Ascending aorta (tissue), 2 donors: Measurements from ENCODE around the gene NLGN1. TPM values are rescaled to one million over a fixed set of nuclear protein-coding genes. Genes with fewer than 3 reads are reported as not detected.

ENCODE experiments used
- DNase-seq, 2 donors: peaks; one replicate each; pipeline ENCODE4 v3.0.0-alpha.2; 2019; ENCODE audit warnings: low spot score in 2 of 2
- H3K27ac ChIP-seq, 2 donors: fragments of 200-600 bp; sonication (generic); one replicate each; pipeline ENCODE4 v1.5.1; 2016 to 2017; ENCODE audit warnings: mild to moderate bottlenecking in 1 of 2
- H3K27me3 ChIP-seq: fragments of 200-600 bp; sonication (generic); one replicate; pipeline ENCODE4 v1.5.1; 2017
- H3K36me3 ChIP-seq, 2 donors: fragments of 200-600 bp; sonication (generic); one replicate each; pipeline ENCODE4 v1.5.1; 2016
- H3K4me1 ChIP-seq, 2 donors: fragments of 200-600 bp; sonication (generic); one replicate each; pipeline ENCODE4 v1.5.1; 2016 to 2017; ENCODE audit warnings: mild to moderate bottlenecking in 1 of 2
- H3K4me3 ChIP-seq, 2 donors: fragments of 200-600 bp; sonication (generic); one replicate each; pipeline ENCODE4 v1.5.1; 2016 to 2017; ENCODE audit warnings: mild to moderate bottlenecking in 1 of 2
- H3K9me3 ChIP-seq, 2 donors: fragments of 200-600 bp; sonication (generic); one replicate each; pipeline ENCODE4 v1.5.1; 2016
- intact Hi-C: fragments of 100-400 bp; cut with DNase I; formaldehyde crosslinking; loops from one replicate; pipeline ENCODE4 v1.15.1; 2023
- total RNA-seq: library from RNA; depleted of rRNA; stranded (reverse); fragments of >200 nt; gene quantifications from one replicate; pipeline ENCODE4 v1.1.0, GENCODE V29; 2016
- TF ChIP-seq, protein P1 (sequence below), 3 experiments: fragments of 200-600 bp in 2 of 3; fragments of 450-650 bp in 1 of 3; sonication (generic) in 2 of 3; IDR thresholded peaks; one replicate each; pipeline ENCODE4 v1.5.1; 2016 to 2019; ENCODE audit warnings: antibody characterized with exemption in 3 of 3, mild to moderate bottlenecking in 1 of 3, moderate library complexity in 1 of 3

NLGN1 gene
- total RNA-seq, 1 donor from 2014 or later = 5.2 TPM

DNA sequence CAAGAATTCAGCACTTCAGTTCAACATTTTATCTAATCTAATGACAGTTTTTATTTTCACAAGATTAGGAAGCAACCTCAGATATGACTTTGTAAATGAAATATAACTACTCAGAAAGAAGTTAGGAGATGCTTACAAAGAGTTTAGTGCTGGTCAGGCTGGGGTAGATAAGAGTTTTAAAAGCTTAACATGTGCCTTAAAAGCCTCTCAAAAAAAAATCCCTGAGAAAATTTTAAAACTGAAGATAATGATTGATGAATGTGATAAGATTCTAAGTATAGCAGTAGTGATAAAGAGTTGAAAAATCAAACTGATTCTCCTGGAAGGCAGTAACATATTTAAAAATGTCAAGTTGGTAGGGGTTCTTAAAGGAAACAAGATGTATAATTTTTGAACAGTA, 478.2 kb downstream of the NLGN1 start:
- no peaks in the 10 kb centered on the region for H3K27me3 ChIP-seq
- peaks cover 0 to 10% of the 10 kb centered on the region in 2 donors for H3K9me3 ChIP-seq
- H3K36me3 ChIP-seq = no peaks in the 10 kb centered on the region
- no peak overlapping the region for H3K27ac ChIP-seq
- no peak for DNase-seq
- no peaks in the 10 kb centered on the region for H3K4me1 ChIP-seq
- no peak overlapping the region for H3K4me3 ChIP-seq
- intact Hi-C loops = no loop called here
- TF ChIP-seq, protein P1, sequence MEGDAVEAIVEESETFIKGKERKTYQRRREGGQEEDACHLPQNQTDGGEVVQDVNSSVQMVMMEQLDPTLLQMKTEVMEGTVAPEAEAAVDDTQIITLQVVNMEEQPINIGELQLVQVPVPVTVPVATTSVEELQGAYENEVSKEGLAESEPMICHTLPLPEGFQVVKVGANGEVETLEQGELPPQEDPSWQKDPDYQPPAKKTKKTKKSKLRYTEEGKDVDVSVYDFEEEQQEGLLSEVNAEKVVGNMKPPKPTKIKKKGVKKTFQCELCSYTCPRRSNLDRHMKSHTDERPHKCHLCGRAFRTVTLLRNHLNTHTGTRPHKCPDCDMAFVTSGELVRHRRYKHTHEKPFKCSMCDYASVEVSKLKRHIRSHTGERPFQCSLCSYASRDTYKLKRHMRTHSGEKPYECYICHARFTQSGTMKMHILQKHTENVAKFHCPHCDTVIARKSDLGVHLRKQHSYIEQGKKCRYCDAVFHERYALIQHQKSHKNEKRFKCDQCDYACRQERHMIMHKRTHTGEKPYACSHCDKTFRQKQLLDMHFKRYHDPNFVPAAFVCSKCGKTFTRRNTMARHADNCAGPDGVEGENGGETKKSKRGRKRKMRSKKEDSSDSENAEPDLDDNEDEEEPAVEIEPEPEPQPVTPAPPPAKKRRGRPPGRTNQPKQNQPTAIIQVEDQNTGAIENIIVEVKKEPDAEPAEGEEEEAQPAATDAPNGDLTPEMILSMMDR (IDR thresholded peaks at IDR 0.05) = no peak

DNA sequence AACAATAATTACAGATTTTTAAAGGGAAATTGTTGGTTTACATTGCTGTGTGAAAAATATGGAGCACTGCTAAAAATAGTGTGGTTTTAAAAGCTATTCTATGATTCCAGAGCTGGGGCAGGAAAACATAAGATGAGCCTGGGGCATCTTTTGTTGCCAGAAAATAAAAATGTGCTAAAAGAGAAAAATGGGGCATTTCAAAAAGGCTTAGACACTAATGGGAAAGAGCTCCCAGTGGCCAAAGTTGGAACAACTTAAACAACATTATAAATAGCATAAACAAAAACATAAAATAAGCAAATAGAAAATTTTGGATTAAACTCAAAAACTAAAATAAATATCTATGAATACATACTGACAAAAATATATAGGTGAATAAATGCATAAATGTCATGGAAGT, 478.9 kb downstream of the NLGN1 start:
- intact Hi-C loops = no loop called here
- Histone ChIP-seq H3K27ac (no peak overlapping the region), H3K36me3 (no peaks in the 10 kb centered on the region), H3K9me3 (peaks cover 0 to 10% of the 10 kb centered on the region in 2 donors), H3K27me3 (no peaks in the 10 kb centered on the region), H3K4me1 (no peaks in the 10 kb centered on the region), H3K4me3 (no peak overlapping the region)
- no peak for DNase-seq
- TF ChIP-seq, protein P1 (IDR thresholded peaks at IDR 0.05) = no peak

DNA sequence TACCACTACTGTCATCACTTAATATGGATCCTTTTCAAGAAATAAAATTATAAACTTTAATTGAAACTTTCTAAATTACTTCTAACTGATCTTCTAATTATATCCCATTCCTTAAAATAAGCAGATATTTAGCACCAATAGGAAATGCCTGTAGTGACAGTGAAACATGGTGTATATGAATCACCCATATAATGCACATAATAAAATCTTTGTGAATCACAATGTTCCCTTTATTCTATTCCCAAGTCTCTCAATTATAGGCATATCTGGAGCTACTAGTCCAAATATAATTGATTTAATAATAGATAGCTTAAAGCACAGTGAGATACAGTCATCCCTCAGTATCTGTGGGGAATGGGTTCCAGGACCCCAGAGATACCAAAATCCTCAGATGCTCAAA, 490.3 kb downstream of the NLGN1 start:
- no peaks in the 10 kb centered on the region for H3K4me1 ChIP-seq
- H3K36me3 ChIP-seq = no peaks in the 10 kb centered on the region
- no peak overlapping the region for H3K27ac ChIP-seq
- intact Hi-C loops = no loop called here
- no peak overlapping the region for H3K4me3 ChIP-seq
- DNase-seq = no peak
- H3K27me3 ChIP-seq = no peaks in the 10 kb centered on the region
- TF ChIP-seq, protein P1 (IDR thresholded peaks at IDR 0.05) = no peak
- H3K9me3 ChIP-seq = no peaks in the 10 kb centered on the region

DNA sequence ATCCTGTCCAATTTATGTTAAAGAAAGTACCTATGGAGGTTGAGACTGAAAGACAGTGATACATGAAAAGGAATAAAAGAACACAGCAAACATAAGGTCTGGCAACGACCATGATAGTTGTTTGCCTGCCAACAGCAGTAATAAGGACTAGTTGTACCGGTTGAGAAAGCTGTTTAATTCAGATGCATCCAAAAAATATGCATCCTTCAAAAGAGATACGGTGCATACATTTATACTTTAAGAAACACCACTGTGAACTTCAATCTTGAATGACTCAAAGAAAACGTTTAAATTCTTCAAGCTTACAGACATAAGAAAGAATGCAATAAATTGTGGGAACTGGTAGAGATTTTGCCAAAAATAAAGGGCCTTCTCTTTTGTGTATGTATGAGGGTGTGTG, 492.1 kb downstream of the NLGN1 start:
- H3K9me3 ChIP-seq = no peaks in the 10 kb centered on the region
- H3K4me1 ChIP-seq = no peaks in the 10 kb centered on the region
- H3K27ac ChIP-seq = no peak overlapping the region
- no peaks in the 10 kb centered on the region for H3K36me3 ChIP-seq
- H3K27me3 ChIP-seq = no peaks in the 10 kb centered on the region
- H3K4me3 ChIP-seq = no peak overlapping the region
- TF ChIP-seq, protein P1 (IDR thresholded peaks at IDR 0.05) = no peak
- intact Hi-C loops = no loop called here
- DNase-seq = no peak

DNA sequence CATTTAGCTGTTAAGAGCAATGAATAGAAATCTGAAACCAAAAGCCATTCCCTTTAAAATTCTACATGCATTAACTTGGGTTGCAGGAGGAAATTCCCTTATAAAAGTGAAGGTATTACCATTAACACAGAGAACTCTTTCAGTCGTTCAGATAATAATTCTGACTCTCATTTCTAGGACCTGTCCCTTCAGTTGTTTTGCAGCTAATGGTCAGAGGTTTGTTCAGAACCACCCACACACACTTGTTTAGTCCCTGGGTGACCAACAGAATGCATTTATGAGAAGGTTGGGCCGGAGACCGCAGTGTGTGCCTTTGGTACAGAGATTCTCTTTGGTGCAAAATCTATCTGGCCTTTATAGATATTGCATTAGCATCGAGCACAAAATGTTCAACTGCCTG, 492.5 kb downstream of the NLGN1 start:
- TF ChIP-seq, protein P1 (IDR thresholded peaks at IDR 0.05) = no peak
- Histone ChIP-seq H3K4me1 (no peaks in the 10 kb centered on the region), H3K36me3 (no peaks in the 10 kb centered on the region), H3K4me3 (no peak overlapping the region), H3K9me3 (no peaks in the 10 kb centered on the region), H3K27me3 (no peaks in the 10 kb centered on the region), H3K27ac (no peak overlapping the region)
- no peak for DNase-seq
- intact Hi-C loops = no loop called here
